H1 (cell line): ENCODE data around the gene DNAJB6. TPM values are rescaled to one million over a fixed set of nuclear protein-coding genes. Genes with fewer than 3 reads are reported as not detected.

Experiments
- GABPA ChIP-seq: IDR thresholded peaks from 2 replicates; pipeline ENCODE4 v1.6.1; 2011; ENCODE audit warnings: mild to moderate bottlenecking, low read length, moderate library complexity, borderline replicate concordance; ENCODE audit not compliant: insufficient read depth
- JUN ChIP-seq: IDR thresholded peaks from 2 replicates; pipeline ENCODE4 v1.6.1; 2011; ENCODE audit warnings: low read depth, mild to moderate bottlenecking, improper control_type of control experiment, low read length
- polyA plus RNA-seq, 7 experiments: library from polyadenylated mRNA; depleted of rRNA in 3 of 7; stranded (reverse) in 5 of 7; unstranded in 2 of 7; fragments of >200 nt in 5 of 7; fragments of 200-250 nt in 2 of 7; gene quantifications; 1 replicate in 5 of 7; 2 replicates in 1 of 7; 4 replicates in 1 of 7; pipeline versions ENCODE4 v1.2.1 to v1.2.3, GENCODE V29; 2011 to 2013; ENCODE audit warnings: missing spikeins in 2 of 7, mixed read lengths in 2 of 7
- total RNA-seq: library from RNA; stranded (reverse); fragmentation: NEBNext Ultra II Directional; extraction: Animal tissue kit (Norgen Biotek cat#: 25700); gene quantifications from 2 replicates; pipeline ENCODE4 v1.2.1, GENCODE V29; 2021

DNAJB6 gene
- total and polyA plus RNA-seq, 2 of the 8 experiments (the other 6 are each of a cell fraction or from before 2014, with no cell fraction given): 166 to 295 TPM

- no peak for TF ChIP-seq JUN
- TF ChIP-seq GABPA: peak; percentile 75; the same call in 1 of the 2 replicates
Measured at GRCh38 chr7:157386979-157387800, 50.4 kb downstream of the DNAJB6 start (continued).
